Kidney capillary endothelial cell (primary cell): ENCODE data around the gene PFKFB4.
A peak's percentile ranks its signal among the peaks of the same experiment; 100 is the strongest.

Source experiments
- DNase-seq: peaks from one replicate; pipeline ENCODE4 v3.0.0-alpha.2; 2018; ENCODE audit warnings: low spot score

PFKFB4 gene

GRCh38 chr3:48584836-48585235 lies 28.2 kb upstream of the PFKFB4 start:
- DNase-seq = no peak

DNA sequence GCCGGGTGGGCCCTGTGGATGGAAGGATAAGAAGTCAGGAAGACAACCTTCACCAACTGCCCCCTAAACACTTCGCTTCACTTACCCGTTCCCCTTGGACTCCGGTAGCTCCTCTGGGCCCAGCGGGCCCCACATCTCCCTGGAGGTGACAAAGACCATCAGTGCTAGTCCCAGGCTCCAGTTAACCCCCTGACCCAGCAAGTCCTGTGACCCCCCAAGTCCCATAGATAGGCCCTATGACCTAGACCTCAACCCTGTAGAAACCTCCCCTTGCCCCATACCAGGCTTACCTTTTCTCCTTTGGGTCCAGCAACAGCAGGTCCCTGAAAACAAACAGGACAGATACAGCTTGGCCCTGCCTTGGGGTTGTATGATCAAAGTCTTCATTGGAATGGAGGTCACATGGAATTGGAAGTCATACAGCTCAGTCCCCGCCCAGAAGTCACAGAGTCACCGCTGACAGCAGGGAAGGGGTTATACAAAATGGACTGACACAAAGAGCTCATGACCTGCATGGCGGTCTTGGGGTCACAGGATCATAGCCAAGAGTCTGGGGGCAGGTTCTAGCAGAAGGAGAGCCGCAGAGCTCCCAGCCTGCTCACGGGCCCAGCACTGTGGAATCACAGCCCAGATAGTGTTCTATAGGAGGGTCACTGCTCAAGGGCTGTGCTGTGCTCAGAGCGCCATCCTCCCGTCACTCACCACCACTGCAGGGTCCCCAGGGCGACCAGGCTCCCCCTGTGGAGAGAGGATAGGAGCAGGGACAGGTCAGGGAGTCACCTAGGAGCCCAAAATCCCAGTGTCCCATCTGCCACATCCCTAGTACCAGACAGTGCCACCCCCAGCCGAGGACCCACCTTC lies 25.2 kb upstream of the PFKFB4 start:
- no peak for DNase-seq

- no peak for DNase-seq
Measured at GRCh38 chr3:48576647-48577046, 20.0 kb upstream of the PFKFB4 start.

DNA sequence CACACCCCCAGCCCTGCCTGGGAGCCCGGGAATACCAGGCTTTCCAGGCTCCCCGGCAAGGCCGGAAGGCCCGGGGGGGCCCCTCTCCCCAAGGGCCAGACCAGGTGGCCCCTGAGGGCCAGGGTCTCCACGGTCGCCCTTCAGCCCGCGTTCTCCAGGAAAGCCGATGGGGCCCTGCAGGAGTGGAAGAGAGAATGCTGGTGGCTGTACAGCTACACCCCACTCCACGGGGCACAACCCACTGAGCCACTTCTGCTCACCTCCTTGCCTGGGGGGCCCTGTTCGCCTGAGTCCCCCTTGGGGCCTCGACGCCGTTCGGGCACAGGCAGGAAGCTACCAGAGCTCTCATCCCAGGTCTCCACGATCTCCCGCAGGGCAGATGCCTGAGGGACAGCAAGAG lies 18.8 kb upstream of the PFKFB4 start:
- no peak for DNase-seq

GRCh38 chr3:48573973-48574585 lies 17.5 kb upstream of the PFKFB4 start:
- DNase-seq = no peak

- DNase-seq = no peak
Measured at GRCh38 chr3:48572517-48572916, 15.9 kb upstream of the PFKFB4 start.

DNA sequence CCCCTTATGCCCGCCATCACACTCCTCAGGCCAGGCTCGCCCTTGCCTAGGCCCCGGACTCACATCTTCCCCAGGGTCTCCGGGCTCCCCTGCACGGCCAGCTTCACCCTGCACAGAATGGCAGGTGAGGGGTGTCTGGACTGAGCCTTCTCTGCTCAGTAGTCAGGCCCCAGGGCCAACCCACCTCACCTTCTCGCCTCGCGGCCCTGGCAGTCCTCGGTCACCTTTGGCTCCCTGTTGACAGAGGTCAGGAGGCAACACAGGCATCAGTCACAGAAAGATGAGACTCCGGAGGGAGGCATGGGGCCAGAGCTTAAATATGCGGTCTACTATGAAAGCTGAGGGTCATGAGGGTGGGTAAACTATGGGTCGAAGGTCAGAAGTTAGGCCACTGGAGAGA lies 15.3 kb upstream of the PFKFB4 start:
- DNase-seq = no peak

DNA sequence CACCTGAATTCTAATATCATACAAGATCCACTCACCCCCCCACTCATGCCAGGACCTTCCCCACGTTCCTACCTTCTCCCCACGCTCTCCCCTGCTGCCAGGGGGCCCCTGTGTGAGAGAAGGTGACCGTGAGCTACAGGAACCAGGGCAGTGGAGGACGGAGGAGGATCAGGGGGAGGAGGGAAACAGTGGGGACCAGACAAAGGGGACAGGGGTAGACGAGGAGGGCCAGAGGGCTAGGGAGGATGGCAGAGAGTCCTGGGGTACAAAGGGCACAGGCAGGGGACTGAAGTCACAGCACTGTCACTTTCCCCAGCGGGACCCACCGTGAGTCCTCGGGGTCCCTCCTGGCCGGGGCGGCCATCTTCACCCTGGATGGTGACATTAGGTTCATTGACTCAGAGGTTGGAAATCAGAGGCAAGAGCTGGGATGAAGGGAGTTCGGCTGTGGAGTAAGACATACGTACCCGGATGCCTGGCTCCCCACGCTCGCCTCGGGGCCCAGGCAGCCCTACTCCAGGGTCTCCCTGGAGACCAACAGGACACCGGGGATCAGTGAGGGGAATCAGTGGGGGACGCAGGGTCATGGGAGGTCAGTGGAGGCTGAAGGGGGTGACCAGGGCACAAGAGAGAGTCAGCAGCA lies 13.3 kb upstream of the PFKFB4 start:
- DNase-seq = no peak

- no peak for DNase-seq
Measured at GRCh38 chr3:48569400-48569799, 12.8 kb upstream of the PFKFB4 start.

DNA sequence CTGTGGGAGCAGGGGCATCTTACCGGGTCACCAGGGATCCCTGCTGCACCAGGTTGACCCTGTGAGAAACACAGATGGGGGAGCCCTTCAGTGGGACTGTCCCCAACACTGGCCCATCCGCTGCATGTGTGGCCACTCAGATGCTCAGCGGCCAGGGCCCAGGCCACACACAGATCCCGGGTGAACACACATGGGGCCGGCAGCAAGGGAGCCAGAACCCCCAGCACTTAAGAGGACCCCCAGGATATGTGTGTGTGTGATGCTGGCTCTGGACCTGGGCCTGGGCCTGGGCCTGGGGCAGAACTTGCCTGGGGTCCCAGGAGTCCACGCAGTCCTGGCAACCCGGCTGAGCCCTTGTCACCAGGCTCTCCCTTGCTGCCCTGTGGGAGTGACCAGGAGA lies 11.9 kb upstream of the PFKFB4 start:
- DNase-seq = no peak

GRCh38 chr3:48567500-48567899 lies 10.9 kb upstream of the PFKFB4 start:
- no peak for DNase-seq

GRCh38 chr3:48567090-48567489 lies 10.5 kb upstream of the PFKFB4 start:
- DNase-seq = no peak

- no peak for DNase-seq
Measured at GRCh38 chr3:48566401-48566760, 9.8 kb upstream of the PFKFB4 start.

DNA sequence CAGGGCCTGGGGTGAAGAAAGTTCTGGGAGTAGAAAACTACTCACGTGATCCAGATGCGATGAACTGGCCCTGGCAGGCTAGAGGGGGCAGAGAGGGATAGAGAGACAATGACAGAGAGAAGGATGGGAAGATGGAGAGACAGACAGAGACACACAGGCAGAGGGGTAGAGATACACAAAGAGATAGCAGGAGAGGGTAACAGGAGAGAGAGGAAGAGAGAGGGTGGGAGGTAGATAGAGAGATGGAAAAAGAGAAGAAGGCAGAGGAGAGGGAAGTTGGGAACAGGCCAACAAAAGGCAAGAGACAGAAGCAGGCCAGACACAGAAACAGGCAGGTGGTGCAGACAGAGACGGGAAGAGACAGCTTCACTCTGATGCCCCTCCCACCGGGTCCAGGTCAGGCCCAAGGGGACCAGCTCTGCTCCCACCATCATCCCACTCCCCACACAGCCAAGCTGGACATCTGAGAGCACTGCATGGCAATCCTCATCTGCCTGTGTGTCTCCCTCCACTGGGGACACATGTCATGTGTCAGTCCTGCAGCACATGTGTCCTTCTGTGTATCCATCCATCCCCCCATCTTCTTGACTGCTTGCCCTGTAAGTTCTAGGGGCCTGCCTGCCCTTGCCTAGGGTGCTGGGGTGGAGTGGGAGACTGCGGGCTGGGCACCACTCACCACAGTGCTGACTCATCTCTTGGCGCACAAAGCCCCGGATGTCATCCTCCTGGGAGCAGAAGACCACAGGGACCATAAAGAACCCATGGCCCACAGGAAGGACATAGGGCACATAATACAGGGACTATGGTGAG lies 9.2 kb upstream of the PFKFB4 start:
- DNase-seq = no peak

GRCh38 chr3:48565186-48565585 lies 8.6 kb upstream of the PFKFB4 start:
- DNase-seq = no peak

DNA sequence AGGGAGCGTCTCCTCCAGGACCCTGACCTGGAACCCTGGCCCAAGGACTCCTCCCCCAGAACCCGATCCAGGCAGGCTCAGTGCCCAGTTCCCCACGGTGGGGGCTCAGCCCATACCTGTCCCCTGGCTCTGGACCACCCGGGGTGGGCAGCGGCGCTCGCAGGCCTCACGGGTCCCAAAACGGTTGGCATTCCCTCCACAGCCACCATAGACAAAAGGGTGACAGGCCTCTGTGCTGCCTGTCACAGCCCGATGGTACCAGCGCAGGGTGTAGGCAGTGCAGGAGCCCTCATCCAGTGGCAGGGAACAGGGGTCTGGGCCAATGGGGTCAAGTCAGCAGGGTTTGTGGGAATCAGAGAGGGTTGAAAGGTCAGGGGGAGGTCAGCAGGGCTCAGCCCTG lies 8.1 kb upstream of the PFKFB4 start:
- DNase-seq = no peak

DNA sequence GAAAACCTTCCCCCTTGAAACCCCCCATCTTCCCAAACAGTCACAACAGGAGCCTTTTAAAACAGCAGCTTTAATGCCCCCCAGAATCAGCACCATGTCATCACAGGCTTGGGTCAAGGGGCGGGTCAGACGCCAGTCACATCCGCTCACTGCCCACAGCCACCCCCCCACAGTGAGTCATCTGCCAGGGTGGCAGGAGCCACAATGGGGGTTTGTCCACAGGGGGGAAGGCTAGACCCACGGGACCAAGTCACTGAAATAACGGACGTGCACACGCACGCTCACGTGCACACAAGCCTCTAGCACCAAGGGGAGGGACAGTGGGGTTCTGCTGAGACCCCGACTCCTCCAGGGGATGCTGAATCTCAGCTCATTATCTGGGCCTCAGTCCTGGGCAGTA lies 7.4 kb upstream of the PFKFB4 start:
- DNase-seq = peak; percentile 67

DNA sequence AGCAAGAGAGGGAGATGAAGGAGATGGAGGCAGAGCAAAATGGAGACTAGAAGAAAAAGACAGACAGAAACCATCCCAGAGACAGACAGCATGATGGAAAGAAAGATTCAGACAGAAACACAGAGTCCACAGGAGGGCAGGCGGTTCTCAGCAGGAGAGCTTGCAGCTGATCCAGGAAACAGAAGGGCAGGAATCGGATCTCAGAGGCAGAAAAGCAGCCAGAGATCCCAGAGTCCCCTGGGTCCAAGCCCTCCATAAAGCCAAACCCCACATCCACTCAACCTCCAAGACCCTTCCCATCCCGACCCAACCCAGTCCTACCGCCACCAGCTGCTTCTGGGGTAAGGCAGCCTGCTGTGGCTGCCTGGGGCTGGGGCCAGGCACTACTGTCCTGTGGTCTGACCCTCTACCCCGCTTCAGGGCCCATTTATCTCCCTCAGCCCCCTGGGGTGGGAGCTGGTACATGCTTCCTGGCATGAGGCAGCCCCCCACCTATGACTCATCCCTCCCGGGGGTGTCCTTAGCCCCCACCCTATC lies 6.8 kb upstream of the PFKFB4 start, which contains the start of gene UCN2:
UCN2 (minus strand) TSS at position 400 of the 537 bp plus-strand sequence. CDS start 657 bp downstream, outside the sequence.
- DNase-seq = no peak

- DNase-seq = no peak
Measured at GRCh38 chr3:48562367-48563095, 5.9 kb upstream of the PFKFB4 start.

DNA sequence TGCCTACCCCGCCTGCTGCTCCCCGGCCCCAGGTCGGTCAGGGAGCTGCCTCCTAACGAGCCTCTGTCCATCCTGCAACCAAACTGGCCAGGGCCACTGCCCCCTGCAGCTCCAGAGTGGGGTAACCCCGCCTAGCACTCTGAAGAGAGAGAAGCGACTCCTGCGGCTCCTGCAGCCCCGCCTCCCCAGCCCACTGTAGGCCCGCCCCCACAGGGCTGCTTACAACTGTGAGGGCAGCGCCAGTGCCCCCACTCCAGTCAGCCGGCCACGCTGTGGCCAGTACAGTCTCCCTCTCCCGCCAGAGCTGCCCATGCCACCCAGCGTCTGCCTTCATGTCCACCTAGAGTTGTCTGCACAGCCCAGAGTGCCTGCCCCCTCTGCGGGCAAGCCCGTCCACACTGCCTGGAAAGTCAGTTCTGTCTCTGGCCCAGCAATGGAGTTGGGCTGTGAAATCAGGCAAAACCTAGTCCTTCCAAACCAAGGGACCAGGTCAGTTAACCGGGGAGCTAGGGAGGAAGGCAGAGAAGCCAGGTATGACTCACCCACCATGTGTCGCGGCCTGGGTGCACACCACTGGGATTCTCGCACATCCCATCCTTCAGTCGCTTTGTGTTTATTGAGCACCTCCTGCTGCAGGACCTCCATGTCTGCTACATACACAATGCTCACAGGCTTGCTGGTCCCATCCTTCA lies 4.6 kb upstream of the PFKFB4 start:
- no peak for DNase-seq

- DNase-seq = no peak
Measured at GRCh38 chr3:48560648-48561018, 4.0 kb upstream of the PFKFB4 start.
